Right ventricle myocardium superior (tissue), 1 donor: ENCODE data around the gene TAPBP. TPM values are rescaled to one million over a fixed set of nuclear protein-coding genes. Genes with fewer than 3 reads are reported as not detected.
A peak's percentile ranks its signal among the peaks of the same experiment; 100 is the strongest.
"Not testable (repeated sequence)": the region's sequence is repeated elsewhere in the genome, so short reads cannot be mapped to it uniquely, and the experiment has no call there.

Experiments
- ATAC-seq: fragments of 200-7000 bp; cut with Tn5 transposase; one replicate; pipeline ENCODE4 v1.9.1; 2020; ENCODE audit warnings: mild to moderate bottlenecking; ENCODE audit not compliant: poor library complexity
- DNase-seq: peaks from one replicate; pipeline ENCODE4 v3.0.0-alpha.2; 2020
- intact Hi-C: fragments of 100-400 bp; cut with DNase I; formaldehyde crosslinking; loops from one replicate; pipeline ENCODE4 v1.11.2; 2022
- microRNA-seq: library from miRNA; unstranded; fragments of <30 nt; microRNA quantifications from one replicate; pipeline ENCODE4 v1.2.0, GENCODE V29; 2020
- total RNA-seq: library from RNA; stranded (reverse); fragmentation: NEBNext Ultra II Directional; extraction: Animal tissue kit (Norgen Biotek cat#: 25700); gene quantifications from one replicate; pipeline ENCODE4 v1.2.1, GENCODE V29; 2021
- donor health status: DM: no; HTN: yes; CAD: no; lungs with severe emphysema.

The TAPBP gene
- total RNA-seq, 1 donor from 2014 or later = 78.2 TPM

DNA sequence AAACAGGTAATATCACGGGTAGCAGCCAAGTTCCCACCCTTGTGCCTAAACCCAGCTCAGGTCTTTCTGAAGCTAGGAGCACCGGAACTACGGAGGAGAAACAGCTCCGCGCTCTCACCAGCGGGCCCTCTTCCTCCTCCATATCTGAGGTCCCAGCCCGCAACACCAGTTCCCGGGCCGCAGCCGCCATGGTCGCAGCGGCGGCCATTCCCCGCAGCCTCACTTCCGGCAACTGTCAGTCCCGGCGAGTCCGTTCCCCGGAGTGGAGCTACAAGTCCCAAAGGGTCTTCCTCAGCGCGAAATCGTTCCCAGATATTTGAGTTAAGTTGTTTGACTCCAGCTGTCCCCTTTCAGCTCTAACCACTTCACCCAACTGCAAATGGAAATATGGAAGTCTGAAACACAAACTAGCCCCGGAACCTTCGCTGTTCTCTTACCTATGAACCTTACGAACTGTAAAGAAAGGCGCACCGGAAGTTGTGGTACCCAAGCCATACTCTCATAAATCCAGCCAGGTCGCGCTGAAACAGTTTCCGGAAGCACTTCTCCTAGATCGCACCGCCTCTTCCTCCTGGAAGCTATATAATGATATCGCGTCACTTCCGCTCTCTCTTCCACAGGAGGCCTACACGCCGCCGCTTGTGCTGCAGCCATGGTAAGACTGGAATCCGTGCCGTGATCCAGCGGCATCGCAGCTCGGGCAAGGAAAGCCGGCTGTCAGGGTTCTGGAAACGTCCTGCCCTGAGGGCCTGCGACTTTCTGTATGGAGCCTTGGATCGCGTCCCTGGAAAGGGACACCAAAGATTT lies 42.2 kb downstream of the TAPBP start, which contains the start of the genes RPS18 and VPS52:
Gene RPS18, plus strand, starts transcription at position 608 of the 807 bp plus-strand sequence. Its CDS starts 45 bp downstream, at position 653.
Gene VPS52, minus strand, starts transcription at position 409 of the 807 bp plus-strand sequence. Its CDS starts 201 bp downstream, at position 208.
- intact Hi-C loops = no loop called here
- DNase-seq (peak; percentile 93), ATAC-seq (peak; percentile 97)

DNA sequence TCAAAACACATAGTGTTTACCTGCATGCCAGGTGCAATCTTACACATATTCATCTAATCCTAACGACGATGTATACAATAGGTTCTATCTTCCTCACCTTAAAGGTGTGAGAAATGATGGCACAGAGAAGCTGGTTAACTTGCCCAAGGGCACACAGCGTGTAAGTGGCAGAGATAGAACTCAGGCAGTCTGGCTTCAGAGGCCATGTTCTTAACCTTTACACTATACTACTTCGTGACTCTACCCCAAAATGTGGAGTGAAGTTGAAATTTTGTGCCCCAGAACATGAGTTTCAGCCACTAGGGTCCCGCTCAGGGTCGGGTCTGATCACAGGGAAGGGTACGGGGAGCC lies 42.8 kb downstream of the TAPBP start:
- intact Hi-C loops = no loop called here
- DNase-seq (no peak), ATAC-seq (peak; percentile 32)

- DNase-seq = no peak
- intact Hi-C loops = no loop called here
- ATAC-seq = no peak
Observed at GRCh38 chr6:33264015-33264414, 49.9 kb downstream of the TAPBP start.

DNA sequence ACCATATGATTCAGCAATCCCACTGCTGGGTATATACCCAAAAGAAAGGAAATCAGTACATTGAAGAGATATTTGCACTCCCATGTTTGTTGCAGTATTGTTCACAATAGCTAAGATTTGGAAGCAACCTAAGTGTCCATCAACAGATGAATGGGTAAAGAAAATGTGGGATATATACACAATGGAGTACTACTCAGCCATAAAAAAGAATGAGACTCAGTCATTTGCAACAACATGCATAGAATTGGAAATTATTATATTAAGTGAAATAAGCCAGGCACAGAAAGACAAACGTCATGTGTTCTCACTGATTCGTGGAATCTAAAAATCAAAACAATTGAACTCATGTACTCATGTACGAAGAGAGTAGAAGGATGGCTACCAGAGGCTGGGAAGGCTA lies 51.4 kb downstream of the TAPBP start:
- ATAC-seq, intact Hi-C loops, DNase-seq: not testable (repeated sequence)

DNA sequence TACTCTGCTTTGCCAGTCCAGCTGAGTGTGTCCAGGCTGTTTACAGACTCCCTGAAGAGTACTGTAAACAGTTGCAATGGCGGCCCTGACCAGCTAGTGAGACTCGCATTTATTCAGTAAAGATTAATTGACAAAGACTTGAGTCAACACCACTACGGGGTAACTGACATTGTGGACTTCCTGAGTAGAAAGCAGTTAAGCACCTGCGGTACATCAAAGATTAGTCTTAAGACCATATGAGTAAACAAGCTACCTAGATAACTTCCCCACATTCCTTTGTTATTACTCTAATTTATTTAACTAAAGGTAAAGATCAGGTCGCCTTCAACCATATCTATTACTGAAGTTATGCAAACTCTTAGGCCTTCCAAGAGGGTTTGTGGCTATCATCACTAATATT lies 54.8 kb downstream of the TAPBP start:
- no peak for DNase-seq
- intact Hi-C loops = no loop called here
- ATAC-seq = no peak

GRCh38 chr6:33254591-33254990 lies 59.3 kb downstream of the TAPBP start:
- intact Hi-C loops = no loop called here

DNA sequence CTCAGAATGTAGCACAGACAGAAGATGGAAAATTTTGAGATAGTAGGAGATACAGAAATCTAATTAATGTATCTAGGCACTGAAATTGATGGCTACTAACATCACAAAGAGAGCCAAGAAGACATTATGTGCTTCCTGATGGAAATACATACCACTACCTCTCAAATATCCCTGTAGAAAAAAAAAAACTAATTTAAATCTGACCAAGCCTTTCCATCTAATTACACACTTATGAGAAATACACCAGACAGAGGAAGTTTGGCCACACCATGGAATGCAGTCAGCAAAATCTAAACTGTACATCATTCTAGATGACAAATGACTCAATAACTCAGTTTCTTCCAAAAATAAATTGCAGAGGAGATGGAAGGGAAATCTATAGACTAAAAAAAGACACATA lies 61.1 kb downstream of the TAPBP start:
- no peak for DNase-seq
- intact Hi-C loops = no loop called here

More at GRCh38 chr6:33254591-33254990, 59.3 kb downstream of the TAPBP start:
- DNase-seq = no peak
- no peak for ATAC-seq

DNA sequence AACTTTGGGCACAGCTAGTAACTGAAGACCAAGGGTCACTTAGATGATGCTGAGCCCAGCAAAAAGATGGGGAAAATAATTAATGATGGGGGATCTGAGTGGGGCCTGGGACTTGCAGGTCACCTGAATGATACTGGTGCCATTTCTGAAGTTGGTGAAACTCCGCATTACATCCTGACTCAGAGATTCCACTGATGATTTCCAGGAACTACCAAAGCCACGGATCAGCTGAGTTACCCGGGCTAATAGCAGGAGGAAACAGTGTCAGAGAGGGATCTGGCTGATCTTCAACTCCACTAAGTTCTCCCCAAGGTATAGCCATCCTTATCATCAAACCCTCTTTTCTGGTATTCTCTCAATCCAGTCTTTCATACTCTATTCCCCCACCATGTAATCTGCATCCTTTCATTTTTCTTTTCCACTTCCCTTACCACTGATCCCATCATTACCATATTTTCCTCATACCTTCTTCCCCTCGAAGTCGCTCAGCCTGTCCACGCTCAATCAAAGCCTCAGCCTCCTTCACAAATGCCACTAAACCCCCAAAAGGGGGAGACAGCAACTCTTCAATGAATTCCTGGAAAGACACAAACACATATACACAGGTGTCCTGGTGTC lies 62.4 kb downstream of the TAPBP start:
- DNase-seq (no peak), ATAC-seq (no peak)
- intact Hi-C loops = no loop called here

More for the DNA sequence above, 61.1 kb downstream of the TAPBP start:
- ATAC-seq = no peak

- intact Hi-C loops = no loop called here
Observed at GRCh38 chr6:33250731-33251130, 63.1 kb downstream of the TAPBP start.

DNA sequence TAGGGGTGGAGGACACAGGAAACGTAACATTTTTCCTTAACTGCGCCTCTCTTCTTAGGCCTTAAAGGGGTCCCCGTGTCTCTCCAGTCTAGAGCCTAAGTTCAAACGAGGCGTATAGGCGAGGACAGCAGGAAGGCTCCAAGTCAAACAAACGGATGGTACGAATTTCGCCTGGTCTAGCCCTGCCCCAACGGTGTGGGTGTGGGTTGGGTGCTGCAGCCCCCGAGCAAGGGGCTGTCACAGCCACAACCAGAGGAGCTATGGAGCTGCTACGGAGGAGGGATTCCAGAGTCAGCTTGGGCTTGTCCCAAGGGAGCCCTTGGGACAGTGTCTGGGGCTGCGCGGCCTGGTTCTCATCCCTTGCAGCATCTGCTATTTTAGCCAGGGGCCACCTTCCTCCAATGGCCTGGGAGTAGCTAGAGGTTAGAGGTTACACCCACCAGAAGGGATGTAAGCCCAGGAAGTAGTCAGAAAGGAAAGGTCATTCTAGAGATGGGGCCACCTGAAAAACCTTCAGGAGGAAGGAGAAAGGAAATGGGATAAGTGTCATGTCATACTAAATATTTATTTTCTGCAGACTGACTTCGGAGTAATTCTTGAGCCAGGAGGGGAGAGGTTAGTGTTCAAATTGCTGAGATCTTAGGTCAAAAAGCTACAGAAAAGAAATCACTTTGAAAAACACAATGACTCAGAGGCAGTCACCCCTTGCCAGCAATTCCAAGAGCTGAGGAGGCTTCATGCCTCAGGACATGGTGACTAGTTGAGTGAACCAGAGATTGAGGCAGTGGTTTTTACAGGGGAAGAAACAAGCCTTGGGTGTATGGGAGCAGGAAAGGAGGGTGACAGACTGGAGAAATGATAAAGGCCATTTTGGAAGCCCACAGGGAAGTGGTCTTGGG lies 63.9 kb downstream of the TAPBP start:
- DNase-seq (no peak), ATAC-seq (no peak)
- intact Hi-C loops = loop anchor here (5.0 kb wide), 4 partner anchors 43 to 238 kb away; partner anchors contain the start of gene RING1

More at GRCh38 chr6:33250731-33251130, 63.1 kb downstream of the TAPBP start:
- no peak for DNase-seq
- no peak for ATAC-seq

Small RNAs within 50 kb of the gene (microRNA-seq; reads per million reads assigned to microRNA genes)
- not detected for gene MIR6834
- not detected for gene MIR6873

Other genes starting within 250 kb of the TAPBP start
- gene HLA-DPA1, start 240.4 kb downstream of the TAPBP start, total RNA-seq = 34.1 TPM
- gene HLA-DPB1, start 238.1 kb downstream of the TAPBP start, total RNA-seq = 29.8 TPM
- 0.94 TPM for gene COL11A2, start 121.6 kb downstream of the TAPBP start, total RNA-seq
- gene RXRB, start 113.4 kb downstream of the TAPBP start, total RNA-seq = 37.9 TPM
- gene SLC39A7, start 113.2 kb downstream of the TAPBP start, total RNA-seq = 46.0 TPM
- gene HSD17B8, start 109.4 kb downstream of the TAPBP start, total RNA-seq = 25.1 TPM
- gene RING1, start 105.6 kb downstream of the TAPBP start, total RNA-seq = 26.4 TPM
- 30.4 TPM for gene VPS52, start 42.2 kb downstream of the TAPBP start, total RNA-seq
- 863 TPM for gene RPS18, start 42.0 kb downstream of the TAPBP start, total RNA-seq
- 8.3 TPM for gene B3GALT4, start 37.0 kb downstream of the TAPBP start, total RNA-seq
- gene WDR46, start 24.8 kb downstream of the TAPBP start, total RNA-seq = 12.8 TPM
- 44.4 TPM for gene PFDN6, start 24.5 kb downstream of the TAPBP start, total RNA-seq
- gene RGL2, start 15.1 kb downstream of the TAPBP start, total RNA-seq = 60.5 TPM
- 11.6 TPM for gene ZBTB22, start 3.7 kb upstream of the TAPBP start, total RNA-seq
- gene DAXX, start 8.9 kb upstream of the TAPBP start, total RNA-seq = 18.2 TPM
- 0.97 TPM for gene KIFC1, start 77.7 kb upstream of the TAPBP start, total RNA-seq
- 50.6 TPM for gene PHF1, start 96.9 kb upstream of the TAPBP start, total RNA-seq
- 102 TPM for gene CUTA, start 104.0 kb upstream of the TAPBP start, total RNA-seq
- 4.8 TPM for gene SYNGAP1, start 106.0 kb upstream of the TAPBP start, total RNA-seq
- gene ZBTB9, start 140.5 kb upstream of the TAPBP start, total RNA-seq = 4.3 TPM